ENCODE results near the gene PLD3. TPM values are rescaled to one million over a fixed set of nuclear protein-coding genes. Genes with fewer than 3 reads are reported as not detected.
A peak's percentile ranks its signal among the peaks of the same experiment; 100 is the strongest.

PLD3 gene
- total RNA-seq, 4 donors from 2014 or later, result 61.9 to 210 (median 162) TPM

DNA sequence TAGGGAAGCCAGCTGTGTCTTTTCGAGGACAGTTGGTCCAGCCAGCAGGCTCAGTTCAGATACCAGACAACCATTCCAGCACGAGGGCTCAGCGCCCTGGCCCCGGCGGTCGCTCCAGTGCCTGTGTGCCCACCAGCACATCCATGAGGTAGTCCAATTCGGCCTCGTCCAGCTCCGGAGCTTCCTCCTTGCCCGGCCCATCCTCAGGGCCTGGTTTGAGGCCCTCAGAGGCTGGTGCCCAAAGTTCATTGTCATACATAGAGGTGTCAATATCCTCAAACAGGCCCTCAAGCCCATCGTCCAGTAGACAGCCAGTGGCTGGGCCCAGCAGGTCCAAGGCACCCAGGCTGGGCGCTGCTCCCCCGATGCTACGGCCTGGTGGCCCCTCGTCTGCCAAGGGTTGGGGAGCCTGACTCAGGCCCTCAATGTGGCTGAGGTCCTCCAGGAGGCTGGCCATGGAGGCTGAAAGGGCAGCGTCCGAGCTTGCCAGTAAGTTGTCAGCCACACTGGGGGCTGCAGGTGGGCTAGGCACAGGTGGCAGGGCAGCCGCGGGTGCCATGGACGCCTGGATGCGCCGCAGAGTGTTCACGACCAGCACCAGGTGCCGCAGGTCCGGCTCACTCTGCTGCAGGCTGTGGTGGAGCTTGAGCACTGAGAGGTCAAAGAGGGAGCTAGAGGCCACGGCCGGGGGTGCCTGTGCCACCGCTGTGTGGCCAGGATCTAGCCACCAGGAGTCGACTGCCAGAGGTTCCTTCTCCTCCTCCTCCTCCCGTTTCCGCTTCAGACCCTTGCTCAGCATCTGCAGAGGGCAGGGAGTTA, 74.5 kb downstream of the PLD3 start:
- no peak overlapping the region for H3K4me3 ChIP-seq
- TF ChIP-seq, protein P1, sequence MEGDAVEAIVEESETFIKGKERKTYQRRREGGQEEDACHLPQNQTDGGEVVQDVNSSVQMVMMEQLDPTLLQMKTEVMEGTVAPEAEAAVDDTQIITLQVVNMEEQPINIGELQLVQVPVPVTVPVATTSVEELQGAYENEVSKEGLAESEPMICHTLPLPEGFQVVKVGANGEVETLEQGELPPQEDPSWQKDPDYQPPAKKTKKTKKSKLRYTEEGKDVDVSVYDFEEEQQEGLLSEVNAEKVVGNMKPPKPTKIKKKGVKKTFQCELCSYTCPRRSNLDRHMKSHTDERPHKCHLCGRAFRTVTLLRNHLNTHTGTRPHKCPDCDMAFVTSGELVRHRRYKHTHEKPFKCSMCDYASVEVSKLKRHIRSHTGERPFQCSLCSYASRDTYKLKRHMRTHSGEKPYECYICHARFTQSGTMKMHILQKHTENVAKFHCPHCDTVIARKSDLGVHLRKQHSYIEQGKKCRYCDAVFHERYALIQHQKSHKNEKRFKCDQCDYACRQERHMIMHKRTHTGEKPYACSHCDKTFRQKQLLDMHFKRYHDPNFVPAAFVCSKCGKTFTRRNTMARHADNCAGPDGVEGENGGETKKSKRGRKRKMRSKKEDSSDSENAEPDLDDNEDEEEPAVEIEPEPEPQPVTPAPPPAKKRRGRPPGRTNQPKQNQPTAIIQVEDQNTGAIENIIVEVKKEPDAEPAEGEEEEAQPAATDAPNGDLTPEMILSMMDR (IDR thresholded peaks at IDR 0.05), result no peak
- TF ChIP-seq POLR2A (IDR thresholded peaks at IDR 0.05), result no peak
- DNase-seq, result no peak
- H3K9me3 ChIP-seq, result no peaks in the 10 kb centered on the region
- H3K36me3 ChIP-seq, result peaks cover 0 to 13% (median 0%) of the 10 kb centered on the region in 3 donors
- H3K27ac ChIP-seq, result peak overlapping the region in 3 of 4 donors; percentile 25 to 95 (median 45)
- H3K4me1 ChIP-seq, result peaks cover 3 to 43% (median 11%) of the 10 kb centered on the region in 4 donors
- H3K27me3 ChIP-seq, result no peaks in the 10 kb centered on the region

DNA sequence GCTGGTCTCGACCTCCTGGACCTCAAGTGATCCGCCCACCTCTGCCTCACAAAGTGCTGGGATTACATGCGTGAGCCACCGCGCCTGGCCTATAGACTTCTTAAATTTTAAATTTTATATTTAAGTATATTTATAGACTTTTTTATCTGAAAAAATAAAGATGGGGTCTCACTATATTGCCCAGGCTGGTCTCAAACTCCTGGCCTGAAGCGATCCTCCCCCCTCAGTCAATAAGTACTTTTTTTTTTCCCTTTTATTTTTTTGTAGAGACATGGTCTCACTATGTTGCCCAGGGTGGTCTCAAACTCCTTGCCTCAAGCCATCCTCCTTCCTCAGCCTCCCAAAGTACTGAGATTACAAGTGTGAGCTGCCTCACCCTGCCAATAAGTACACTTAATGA, 75.4 kb downstream of the PLD3 start:
- Histone ChIP-seq H3K36me3 (peaks cover 0 to 13% (median 0%) of the 10 kb centered on the region in 3 donors), H3K9me3 (no peaks in the 10 kb centered on the region), H3K4me3 (peak overlapping the region in 1 of 4 donors; percentile 97), H3K4me1 (peaks cover 3 to 43% (median 11%) of the 10 kb centered on the region in 4 donors), H3K27me3 (no peaks in the 10 kb centered on the region), H3K27ac (peak overlapping the region in 1 of 4 donors; percentile 100)
- TF ChIP-seq POLR2A (IDR thresholded peaks at IDR 0.05), result no peak
- TF ChIP-seq, protein P1 (IDR thresholded peaks at IDR 0.05), result no peak
- DNase-seq, result no peak

DNA sequence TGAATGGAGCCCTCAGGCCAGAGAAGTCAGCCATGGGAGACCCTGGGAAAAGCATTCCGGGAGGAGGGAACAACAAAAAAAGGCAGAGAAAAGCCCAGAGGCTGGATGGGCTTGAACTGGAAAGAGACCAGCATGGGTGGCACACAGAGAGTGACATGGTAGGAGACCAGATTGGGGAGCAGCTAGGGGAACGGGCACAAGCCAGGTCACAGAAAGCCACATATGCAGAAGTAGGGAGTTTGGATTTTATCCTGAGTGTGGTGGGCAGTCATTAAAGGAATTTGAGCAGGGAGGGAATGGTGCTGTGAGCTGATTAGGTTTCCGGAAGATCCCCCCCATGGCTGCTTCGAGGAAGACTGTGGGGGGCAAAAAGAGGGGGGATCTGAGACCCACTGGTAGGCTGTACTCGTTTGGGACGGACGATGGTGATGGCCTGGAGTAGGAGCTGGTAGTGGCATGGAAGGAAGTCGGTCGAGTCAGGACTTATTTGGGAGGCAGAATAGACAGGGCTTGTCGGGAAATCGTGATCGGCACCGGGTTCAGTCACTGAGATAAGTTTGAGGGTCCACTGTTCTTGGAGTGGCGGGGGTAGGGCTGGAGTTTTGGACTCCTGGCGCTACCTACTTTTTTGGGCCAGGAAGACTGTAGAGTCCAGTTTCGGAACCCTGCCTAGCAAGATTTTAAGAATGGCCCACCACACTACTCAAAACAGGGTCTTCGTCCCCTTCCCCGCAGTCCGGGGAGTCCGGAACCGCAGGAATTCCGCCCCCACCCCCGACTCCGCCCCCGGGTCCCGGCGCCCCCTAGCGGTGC, 76.3 kb downstream of the PLD3 start:
- peak overlapping the region; percentile 81 to 97 (median 91) for H3K4me3 ChIP-seq
- peaks cover 3 to 43% (median 11%) of the 10 kb centered on the region in 4 donors for H3K4me1 ChIP-seq
- H3K27ac ChIP-seq, result peak overlapping the region; percentile 98 to 100 (median 100)
- H3K27me3 ChIP-seq, result no peaks in the 10 kb centered on the region
- H3K36me3 ChIP-seq, result peaks cover 0 to 13% (median 0%) of the 10 kb centered on the region in 3 donors
- DNase-seq, result peak in 1 of 3 donors; percentile 55
- TF ChIP-seq, protein P1 (IDR thresholded peaks at IDR 0.05), result no peak
- no peak for TF ChIP-seq POLR2A (IDR thresholded peaks at IDR 0.05)
- no peaks in the 10 kb centered on the region for H3K9me3 ChIP-seq

DNA sequence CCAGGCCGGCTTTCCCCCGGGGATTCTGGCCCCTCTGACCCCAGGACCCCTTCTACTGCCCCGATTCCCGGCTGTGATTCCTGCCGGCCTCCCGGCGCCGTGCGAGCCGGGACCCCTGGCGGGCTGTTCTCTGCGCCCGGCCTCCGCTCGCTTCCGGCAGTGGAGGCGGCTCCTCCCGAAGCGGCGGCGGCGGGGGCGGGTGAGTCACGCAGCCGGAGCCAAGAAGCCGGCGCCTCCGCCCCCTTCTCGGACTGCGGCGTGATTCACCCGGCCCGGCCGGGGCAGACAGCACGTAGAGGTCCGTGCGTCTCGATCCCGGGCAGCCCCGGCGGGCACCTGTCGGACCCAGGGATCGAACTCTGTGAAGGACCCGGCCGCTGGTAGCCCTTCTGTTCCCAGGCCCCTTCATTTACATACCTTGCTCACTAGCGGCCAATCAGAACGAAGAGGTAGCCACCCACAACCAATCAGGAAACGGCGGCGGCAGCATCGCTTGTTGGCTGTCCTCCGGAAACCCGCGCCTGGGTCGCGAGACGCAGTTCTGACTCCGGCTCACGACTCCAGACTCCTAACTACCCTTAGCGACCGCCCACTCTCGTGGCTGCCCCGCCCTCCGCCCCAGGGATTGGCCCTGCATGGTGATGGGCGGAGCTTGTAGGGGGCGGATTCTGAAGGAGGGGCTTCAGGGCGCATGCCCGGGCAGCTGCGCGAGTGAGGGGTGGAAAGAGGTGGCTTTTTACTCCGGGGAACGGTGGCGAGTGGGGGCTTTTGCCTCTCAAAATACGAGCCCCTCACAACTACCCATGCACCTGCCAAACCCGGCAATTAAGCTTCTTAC, 77.2 kb downstream of the PLD3 start, which contains the start of gene SERTAD1:
SERTAD1 (minus strand) TSS at position 543 of the 838 bp plus-strand sequence. CDS start 2,446 bp downstream, outside the sequence.
- Histone ChIP-seq H3K9me3 (no peaks in the 10 kb centered on the region), H3K36me3 (peaks cover 0 to 13% (median 0%) of the 10 kb centered on the region in 3 donors)
- TF ChIP-seq, protein P1 (IDR thresholded peaks at IDR 0.05), result peak; percentile 63 to 87 (median 80)
- peak; percentile 99 to 100 for TF ChIP-seq POLR2A (IDR thresholded peaks at IDR 0.05)

More for the DNA sequence above, 77.2 kb downstream of the PLD3 start, which contains the start of gene SERTAD1:
- peaks cover 3 to 43% (median 11%) of the 10 kb centered on the region in 4 donors for H3K4me1 ChIP-seq
- H3K4me3 ChIP-seq, result peak within 1 kb of the TSS; percentile 81 to 97 (median 91)
- peak within 1 kb of the TSS; percentile 98 to 100 (median 100) for H3K27ac ChIP-seq
- peak; percentile 100 for DNase-seq
- no peaks in the 10 kb centered on the region for H3K27me3 ChIP-seq

Small RNA genes lying within 50 kb of the gene (small RNA-seq; reads per million reads assigned to genes)
- gene MIR6796, result 0 reads per million in 2 donors
- 0 reads per million in 2 donors for gene RF00019
- 0 reads per million in 2 donors for gene RNU6-945P

Other genes starting within 250 kb of the PLD3 start
- gene MAP3K10, start 157.3 kb upstream of the PLD3 start, total RNA-seq, result 10 to 100 TPM in 3 of 4 donors, 1 to 10 TPM in 1; 8.1 to 64.4 (median 16.2) TPM
- not detected for gene TTC9B, start 130.3 kb upstream of the PLD3 start, total RNA-seq
- 1 to 10 TPM in 1 of 4 donors, not detected in 3; 1.3 TPM for gene CCNP, start 122.0 kb upstream of the PLD3 start, total RNA-seq
- 100 to 1,000 TPM in 2 of 4 donors, 10 to 100 TPM in 2; 67.1 to 146 (median 100) TPM for gene AKT2, start 63.4 kb upstream of the PLD3 start, total RNA-seq
- 10 to 100 TPM in 2 of 4 donors, 1 to 10 TPM in 2; 5.8 to 11.3 (median 9.9) TPM for gene C19orf47, start 298 bp upstream of the PLD3 start, total RNA-seq
- gene HIPK4, start 41.5 kb downstream of the PLD3 start, total RNA-seq, result not detected
- gene PRX, start 64.7 kb downstream of the PLD3 start, total RNA-seq, result 1 to 10 TPM; 1.4 to 7.4 (median 3.0) TPM
- 10 to 100 TPM in 2 of 4 donors, 1 to 10 TPM in 2; 4.1 to 18.2 (median 11.6) TPM for gene SERTAD1, start 77.3 kb downstream of the PLD3 start, total RNA-seq
- 10 to 100 TPM in 3 of 4 donors, 1 to 10 TPM in 1; 9.1 to 22.4 (median 15.2) TPM for gene SERTAD3, start 95.6 kb downstream of the PLD3 start, total RNA-seq
- gene BLVRB, start 117.0 kb downstream of the PLD3 start, total RNA-seq, result 100 to 1,000 TPM; 148 to 277 (median 218) TPM
- 1 to 10 TPM in 2 of 4 donors, under 1 TPM in 2; 0.18 to 6.6 (median 2.0) TPM for gene SPTBN4, start 118.3 kb downstream of the PLD3 start, total RNA-seq
- gene SHKBP1, start 228.2 kb downstream of the PLD3 start, total RNA-seq, result 100 to 1,000 TPM in 2 of 4 donors, 10 to 100 TPM in 2; 73.4 to 121 (median 99.9) TPM